SKM-1 treated with dmso at 0.1 percent for 144 hours (cell line): ENCODE results near the gene NRXN2.

ENCODE experiments used
- DNase-seq: peaks from one replicate; lab custom pipeline; 2025; ENCODE audit not compliant: unreplicated experiment; lab: John Stamatoyannopoulos, UW

NRXN2 gene

GRCh38 chr11:64632654-64633053, 90.3 kb downstream of the NRXN2 start:
- DNase-seq = no peak

GRCh38 chr11:64632237-64632636, 90.8 kb downstream of the NRXN2 start:
- no peak for DNase-seq

GRCh38 chr11:64631675-64632074, 91.3 kb downstream of the NRXN2 start:
- DNase-seq = no peak

GRCh38 chr11:64629796-64630562, 93.0 kb downstream of the NRXN2 start:
- DNase-seq = no peak

GRCh38 chr11:64629103-64629502, 93.9 kb downstream of the NRXN2 start:
- no peak for DNase-seq

- DNase-seq = no peak
These were observed 94.4 kb downstream of the NRXN2 start for GRCh38 chr11:64628596-64628995.

GRCh38 chr11:64627371-64627770, 95.6 kb downstream of the NRXN2 start:
- DNase-seq = no peak

GRCh38 chr11:64626637-64627036, 96.4 kb downstream of the NRXN2 start:
- no peak for DNase-seq

- peak; percentile 97 for DNase-seq
These were observed 98.0 kb downstream of the NRXN2 start for GRCh38 chr11:64624883-64625481.

- DNase-seq = no peak
These were observed 100.3 kb downstream of the NRXN2 start for GRCh38 chr11:64622681-64623080.

GRCh38 chr11:64621283-64622019, 101.5 kb downstream of the NRXN2 start:
- peak; percentile 4 for DNase-seq

- peak; percentile 5 for DNase-seq
These were observed 102.5 kb downstream of the NRXN2 start for GRCh38 chr11:64620381-64620971.

- peak; percentile 28 for DNase-seq
These were observed 103.1 kb downstream of the NRXN2 start for GRCh38 chr11:64619811-64620380.

- DNase-seq = no peak
These were observed 103.8 kb downstream of the NRXN2 start for GRCh38 chr11:64619196-64619595.

GRCh38 chr11:64616817-64617216, 106.2 kb downstream of the NRXN2 start:
- DNase-seq = no peak

GRCh38 chr11:64614917-64615316, 108.1 kb downstream of the NRXN2 start:
- DNase-seq = peak; percentile 33

- DNase-seq = no peak
These were observed 109.3 kb downstream of the NRXN2 start for GRCh38 chr11:64613648-64614047.

GRCh38 chr11:64611869-64612646, 110.9 kb downstream of the NRXN2 start:
- peak; percentile 26 for DNase-seq

GRCh38 chr11:64611176-64611575, 111.8 kb downstream of the NRXN2 start:
- no peak for DNase-seq

- DNase-seq = no peak
These were observed 112.4 kb downstream of the NRXN2 start for GRCh38 chr11:64610596-64610995.
